Measurements from ENCODE around the gene CAB39. TPM values are rescaled to one million over a fixed set of nuclear protein-coding genes. Genes with fewer than 3 reads are reported as not detected.

Gene CAB39
- total and polyA plus RNA-seq, 2 experiments from 2014 or later, result 18.7 to 67.5 TPM

- TF ChIP-seq ETS1 (IDR thresholded peaks at IDR 0.05) (no peak), EZH2 (IDR thresholded peaks at IDR 0.05; ENCODE audit: low read depth, unreplicated experiment) (no peak)
Observed at GRCh38 chr2:230703514-230703913, 9.1 kb upstream of the CAB39 start (continued).

DNA sequence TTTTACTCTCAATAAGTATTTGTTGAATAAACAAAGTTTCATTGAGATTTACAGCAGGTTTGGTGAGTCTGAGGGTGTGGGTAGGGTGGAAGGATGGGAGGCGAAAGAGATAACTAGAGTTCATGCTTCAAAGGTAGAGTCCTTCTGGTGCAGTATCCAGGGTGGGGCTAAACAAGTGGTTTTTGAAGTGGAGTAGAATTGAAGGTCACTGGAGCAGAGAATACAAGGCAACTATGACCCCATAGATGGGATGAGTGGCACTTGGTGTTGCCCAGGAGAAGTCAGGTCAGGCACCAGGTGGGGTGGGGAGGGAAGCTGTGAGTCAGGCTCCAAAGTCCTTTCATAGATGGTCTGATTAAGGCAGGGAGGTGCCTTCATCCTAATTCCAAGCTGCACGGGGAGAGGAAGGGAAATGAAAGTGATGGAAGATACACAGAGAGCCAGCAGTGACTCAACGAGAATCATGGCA is 6.6 kb upstream of the CAB39 start:
- Mint-ChIP-seq H3K27me3 (ENCODE audit: insufficient read depth, low read depth, poor library complexity) (peaks cover 3% of the 10 kb centered on the region), H3K4me3 (no peak overlapping the region), H3K36me3 (ENCODE audit: low read depth) (no peaks in the 10 kb centered on the region), H3K4me1 (no peaks in the 10 kb centered on the region; the same call in 2 of the 3 replicates), H3K27ac (no peak overlapping the region), H3K9me3 (no peaks in the 10 kb centered on the region)
- no peaks in the 10 kb centered on the region for H3K9me2 ChIP-seq (ENCODE audit: insufficient read depth)
- H3K27me3 ChIP-seq (ENCODE audit: insufficient read depth), result no peaks in the 10 kb centered on the region
- H3F3A ChIP-seq (replicated peaks; ENCODE audit: low read depth), result no peaks in the 10 kb centered on the region
- no peak for DNase-seq (ENCODE audit: low spot score)
- H3K36me3 ChIP-seq (ENCODE audit: insufficient read depth), result no peaks in the 10 kb centered on the region
- H3K27ac ChIP-seq (ENCODE audit: low read depth), result no peak overlapping the region
- no peaks in the 10 kb centered on the region for H3K4me1 ChIP-seq (ENCODE audit: insufficient read depth)
- no peak overlapping the region for H2AFZ ChIP-seq
- no peak overlapping the region for H3K4me3 ChIP-seq
- H4K20me1 ChIP-seq (replicated peaks; ENCODE audit: insufficient read depth), result no peaks in the 10 kb centered on the region
- no peak for ATAC-seq
- no peak overlapping the region for H3K4me2 ChIP-seq
- H3K79me2 ChIP-seq (replicated peaks; ENCODE audit: insufficient read depth), result no peaks in the 10 kb centered on the region
- TF ChIP-seq STAT1 (IDR thresholded peaks at IDR 0.05; ENCODE audit: unreplicated experiment), result no peak
- TF ChIP-seq CREB1 (CRISPR knock-in tag; IDR thresholded peaks at IDR 0.05; ENCODE audit: low read depth), result no peak
- no peak for TF ChIP-seq EZH2 (IDR thresholded peaks at IDR 0.05; ENCODE audit: low read depth, unreplicated experiment)
- TF ChIP-seq, protein P1, sequence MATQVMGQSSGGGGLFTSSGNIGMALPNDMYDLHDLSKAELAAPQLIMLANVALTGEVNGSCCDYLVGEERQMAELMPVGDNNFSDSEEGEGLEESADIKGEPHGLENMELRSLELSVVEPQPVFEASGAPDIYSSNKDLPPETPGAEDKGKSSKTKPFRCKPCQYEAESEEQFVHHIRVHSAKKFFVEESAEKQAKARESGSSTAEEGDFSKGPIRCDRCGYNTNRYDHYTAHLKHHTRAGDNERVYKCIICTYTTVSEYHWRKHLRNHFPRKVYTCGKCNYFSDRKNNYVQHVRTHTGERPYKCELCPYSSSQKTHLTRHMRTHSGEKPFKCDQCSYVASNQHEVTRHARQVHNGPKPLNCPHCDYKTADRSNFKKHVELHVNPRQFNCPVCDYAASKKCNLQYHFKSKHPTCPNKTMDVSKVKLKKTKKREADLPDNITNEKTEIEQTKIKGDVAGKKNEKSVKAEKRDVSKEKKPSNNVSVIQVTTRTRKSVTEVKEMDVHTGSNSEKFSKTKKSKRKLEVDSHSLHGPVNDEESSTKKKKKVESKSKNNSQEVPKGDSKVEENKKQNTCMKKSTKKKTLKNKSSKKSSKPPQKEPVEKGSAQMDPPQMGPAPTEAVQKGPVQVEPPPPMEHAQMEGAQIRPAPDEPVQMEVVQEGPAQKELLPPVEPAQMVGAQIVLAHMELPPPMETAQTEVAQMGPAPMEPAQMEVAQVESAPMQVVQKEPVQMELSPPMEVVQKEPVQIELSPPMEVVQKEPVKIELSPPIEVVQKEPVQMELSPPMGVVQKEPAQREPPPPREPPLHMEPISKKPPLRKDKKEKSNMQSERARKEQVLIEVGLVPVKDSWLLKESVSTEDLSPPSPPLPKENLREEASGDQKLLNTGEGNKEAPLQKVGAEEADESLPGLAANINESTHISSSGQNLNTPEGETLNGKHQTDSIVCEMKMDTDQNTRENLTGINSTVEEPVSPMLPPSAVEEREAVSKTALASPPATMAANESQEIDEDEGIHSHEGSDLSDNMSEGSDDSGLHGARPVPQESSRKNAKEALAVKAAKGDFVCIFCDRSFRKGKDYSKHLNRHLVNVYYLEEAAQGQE (IDR thresholded peaks at IDR 0.05; ENCODE audit: unreplicated experiment), result no peak
- no peak for TF ChIP-seq ZNF114 (CRISPR knock-in tag; IDR thresholded peaks at IDR 0.05)
- TF ChIP-seq JUNB (IDR thresholded peaks at IDR 0.05; ENCODE audit: unreplicated experiment), result no peak
- no peak for TF ChIP-seq ETS1 (IDR thresholded peaks at IDR 0.05)
- no peak for TF ChIP-seq POLR2AphosphoS5 (IDR thresholded peaks at IDR 0.05; ENCODE audit: low read depth)
- TF ChIP-seq, protein P2, sequence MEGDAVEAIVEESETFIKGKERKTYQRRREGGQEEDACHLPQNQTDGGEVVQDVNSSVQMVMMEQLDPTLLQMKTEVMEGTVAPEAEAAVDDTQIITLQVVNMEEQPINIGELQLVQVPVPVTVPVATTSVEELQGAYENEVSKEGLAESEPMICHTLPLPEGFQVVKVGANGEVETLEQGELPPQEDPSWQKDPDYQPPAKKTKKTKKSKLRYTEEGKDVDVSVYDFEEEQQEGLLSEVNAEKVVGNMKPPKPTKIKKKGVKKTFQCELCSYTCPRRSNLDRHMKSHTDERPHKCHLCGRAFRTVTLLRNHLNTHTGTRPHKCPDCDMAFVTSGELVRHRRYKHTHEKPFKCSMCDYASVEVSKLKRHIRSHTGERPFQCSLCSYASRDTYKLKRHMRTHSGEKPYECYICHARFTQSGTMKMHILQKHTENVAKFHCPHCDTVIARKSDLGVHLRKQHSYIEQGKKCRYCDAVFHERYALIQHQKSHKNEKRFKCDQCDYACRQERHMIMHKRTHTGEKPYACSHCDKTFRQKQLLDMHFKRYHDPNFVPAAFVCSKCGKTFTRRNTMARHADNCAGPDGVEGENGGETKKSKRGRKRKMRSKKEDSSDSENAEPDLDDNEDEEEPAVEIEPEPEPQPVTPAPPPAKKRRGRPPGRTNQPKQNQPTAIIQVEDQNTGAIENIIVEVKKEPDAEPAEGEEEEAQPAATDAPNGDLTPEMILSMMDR (conservative IDR thresholded peaks at IDR 0.05; ENCODE audit: low read depth in 2 of 2), result no peak
- no peak for TF ChIP-seq NANOG (IDR thresholded peaks at IDR 0.05; ENCODE audit: borderline replicate concordance)
- TF ChIP-seq, protein P3, sequence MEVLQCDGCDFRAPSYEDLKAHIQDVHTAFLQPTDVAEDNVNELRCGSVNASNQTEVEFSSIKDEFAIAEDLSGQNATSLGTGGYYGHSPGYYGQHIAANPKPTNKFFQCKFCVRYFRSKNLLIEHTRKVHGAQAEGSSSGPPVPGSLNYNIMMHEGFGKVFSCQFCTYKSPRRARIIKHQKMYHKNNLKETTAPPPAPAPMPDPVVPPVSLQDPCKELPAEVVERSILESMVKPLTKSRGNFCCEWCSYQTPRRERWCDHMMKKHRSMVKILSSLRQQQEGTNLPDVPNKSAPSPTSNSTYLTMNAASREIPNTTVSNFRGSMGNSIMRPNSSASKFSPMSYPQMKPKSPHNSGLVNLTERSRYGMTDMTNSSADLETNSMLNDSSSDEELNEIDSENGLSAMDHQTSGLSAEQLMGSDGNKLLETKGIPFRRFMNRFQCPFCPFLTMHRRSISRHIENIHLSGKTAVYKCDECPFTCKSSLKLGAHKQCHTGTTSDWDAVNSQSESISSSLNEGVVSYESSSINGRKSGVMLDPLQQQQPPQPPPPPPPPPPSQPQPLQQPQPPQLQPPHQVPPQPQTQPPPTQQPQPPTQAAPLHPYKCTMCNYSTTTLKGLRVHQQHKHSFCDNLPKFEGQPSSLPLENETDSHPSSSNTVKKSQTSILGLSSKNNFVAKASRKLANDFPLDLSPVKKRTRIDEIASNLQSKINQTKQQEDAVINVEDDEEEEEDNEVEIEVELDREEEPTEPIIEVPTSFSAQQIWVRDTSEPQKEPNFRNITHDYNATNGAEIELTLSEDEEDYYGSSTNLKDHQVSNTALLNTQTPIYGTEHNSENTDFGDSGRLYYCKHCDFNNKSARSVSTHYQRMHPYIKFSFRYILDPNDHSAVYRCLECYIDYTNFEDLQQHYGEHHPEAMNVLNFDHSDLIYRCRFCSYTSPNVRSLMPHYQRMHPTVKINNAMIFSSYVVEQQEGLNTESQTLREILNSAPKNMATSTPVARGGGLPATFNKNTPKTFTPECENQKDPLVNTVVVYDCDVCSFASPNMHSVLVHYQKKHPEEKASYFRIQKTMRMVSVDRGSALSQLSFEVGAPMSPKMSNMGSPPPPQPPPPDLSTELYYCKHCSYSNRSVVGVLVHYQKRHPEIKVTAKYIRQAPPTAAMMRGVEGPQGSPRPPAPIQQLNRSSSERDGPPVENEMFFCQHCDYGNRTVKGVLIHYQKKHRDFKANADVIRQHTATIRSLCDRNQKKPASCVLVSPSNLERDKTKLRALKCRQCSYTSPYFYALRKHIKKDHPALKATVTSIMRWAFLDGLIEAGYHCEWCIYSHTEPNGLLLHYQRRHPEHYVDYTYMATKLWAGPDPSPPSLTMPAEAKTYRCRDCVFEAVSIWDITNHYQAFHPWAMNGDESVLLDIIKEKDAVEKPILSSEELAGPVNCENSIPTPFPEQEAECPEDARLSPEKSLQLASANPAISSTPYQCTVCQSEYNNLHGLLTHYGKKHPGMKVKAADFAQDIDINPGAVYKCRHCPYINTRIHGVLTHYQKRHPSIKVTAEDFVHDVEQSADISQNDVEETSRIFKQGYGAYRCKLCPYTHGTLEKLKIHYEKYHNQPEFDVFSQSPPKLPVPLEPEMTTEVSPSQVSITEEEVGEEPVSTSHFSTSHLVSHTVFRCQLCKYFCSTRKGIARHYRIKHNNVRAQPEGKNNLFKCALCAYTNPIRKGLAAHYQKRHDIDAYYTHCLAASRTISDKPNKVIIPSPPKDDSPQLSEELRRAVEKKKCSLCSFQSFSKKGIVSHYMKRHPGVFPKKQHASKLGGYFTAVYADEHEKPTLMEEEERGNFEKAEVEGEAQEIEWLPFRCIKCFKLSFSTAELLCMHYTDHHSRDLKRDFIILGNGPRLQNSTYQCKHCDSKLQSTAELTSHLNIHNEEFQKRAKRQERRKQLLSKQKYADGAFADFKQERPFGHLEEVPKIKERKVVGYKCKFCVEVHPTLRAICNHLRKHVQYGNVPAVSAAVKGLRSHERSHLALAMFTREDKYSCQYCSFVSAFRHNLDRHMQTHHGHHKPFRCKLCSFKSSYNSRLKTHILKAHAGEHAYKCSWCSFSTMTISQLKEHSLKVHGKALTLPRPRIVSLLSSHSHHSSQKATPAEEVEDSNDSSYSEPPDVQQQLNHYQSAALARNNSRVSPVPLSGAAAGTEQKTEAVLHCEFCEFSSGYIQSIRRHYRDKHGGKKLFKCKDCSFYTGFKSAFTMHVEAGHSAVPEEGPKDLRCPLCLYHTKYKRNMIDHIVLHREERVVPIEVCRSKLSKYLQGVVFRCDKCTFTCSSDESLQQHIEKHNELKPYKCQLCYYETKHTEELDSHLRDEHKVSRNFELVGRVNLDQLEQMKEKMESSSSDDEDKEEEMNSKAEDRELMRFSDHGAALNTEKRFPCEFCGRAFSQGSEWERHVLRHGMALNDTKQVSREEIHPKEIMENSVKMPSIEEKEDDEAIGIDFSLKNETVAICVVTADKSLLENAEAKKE (CRISPR knock-in tag; IDR thresholded peaks at IDR 0.05), result no peak
- no peak for TF ChIP-seq ZNF331 (CRISPR knock-in tag; IDR thresholded peaks at IDR 0.05; ENCODE audit: low read depth)
